GM12878 (cell line): Measurements from ENCODE around the gene RAPGEF4.

Source experiments
- ASH2L ChIP-seq: fragments of 300-600, 200-600 bp; sonication (generic); IDR thresholded peaks from 2 replicates; pipeline ENCODE4 v1.6.1; 2017; ENCODE audit warnings: low read depth, mild to moderate bottlenecking, borderline replicate concordance
- CREB1 ChIP-seq: IDR thresholded peaks from 2 replicates; pipeline ENCODE4 v1.6.1; 2012; ENCODE audit warnings: low read depth, mild to moderate bottlenecking, inconsistent platforms
- IRF4 ChIP-seq: IDR thresholded peaks from 2 replicates; pipeline ENCODE4 v1.6.1; 2011; ENCODE audit warnings: low read depth, low read length
- KDM1A ChIP-seq: fragments of 200-600 bp; sonication (generic); IDR thresholded peaks from 2 replicates; pipeline ENCODE4 v1.6.1; 2016; ENCODE audit warnings: borderline replicate concordance
- RFX5 ChIP-seq: IDR thresholded peaks from 2 replicates; pipeline ENCODE4 v1.6.1; 2011; ENCODE audit warnings: low read depth, low read length, improper control_type of control experiment
- TF ChIP-seq, protein P1 (sequence below), 3 experiments: IDR thresholded peaks in 2 of 3; conservative IDR thresholded peaks in 1 of 3; 2 replicates each; pipeline ENCODE4 v1.5.1; 2011; ENCODE audit warnings: low read depth in 3 of 3, low read length in 3 of 3, mild to moderate bottlenecking in 3 of 3, control low read depth in 2 of 3, moderate library complexity in 2 of 3, inconsistent platforms in 1 of 3, mixed read lengths in 1 of 3; ENCODE audit not compliant: control insufficient read depth in 2 of 3, insufficient read depth in 1 of 3; ENCODE audit errors: extremely low read depth in 1 of 3
- TF ChIP-seq, protein P2 (sequence below): IDR thresholded peaks from 2 replicates; pipeline ENCODE4 v1.6.1; 2012; ENCODE audit warnings: low read depth, low read length, improper control_type of control experiment

DNA sequence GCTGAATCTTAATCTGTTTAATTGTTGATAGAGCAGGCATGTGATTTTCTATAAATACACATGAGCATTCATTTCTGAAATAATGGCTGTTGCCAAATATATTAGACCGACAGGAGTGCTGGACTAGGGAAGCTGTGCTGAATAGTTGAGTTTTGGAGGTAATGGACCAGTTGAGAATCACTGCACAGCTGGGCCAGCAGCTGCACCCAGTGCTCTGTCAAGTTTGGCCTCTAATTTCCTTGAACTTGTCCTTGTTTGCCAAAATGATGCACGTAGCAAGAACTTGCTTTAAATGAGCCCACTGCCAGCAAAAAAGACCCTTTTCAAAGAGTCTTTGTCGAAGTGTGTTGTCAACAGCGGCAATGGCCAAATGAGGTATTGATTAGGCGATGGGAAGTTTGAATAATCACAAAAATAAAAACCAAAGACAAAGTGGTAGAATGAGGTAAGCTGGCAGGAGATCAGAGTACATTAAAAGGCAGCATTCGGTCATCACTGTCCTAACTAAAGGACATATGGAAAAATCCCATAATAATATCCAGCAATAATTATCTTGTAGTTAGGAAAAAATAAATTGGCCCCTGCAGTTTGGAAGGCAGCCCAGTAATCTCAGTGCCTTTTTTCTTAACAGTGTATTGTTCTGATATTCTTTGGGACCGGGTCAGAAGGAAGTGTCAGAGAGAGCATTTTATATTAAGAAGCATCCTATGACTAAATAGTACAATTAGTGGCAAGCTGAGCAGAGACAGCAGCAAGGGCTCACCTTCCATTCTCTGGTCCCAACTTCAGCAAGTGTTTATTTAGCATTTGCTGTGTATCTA lies 126.2 kb downstream of the RAPGEF4 start:
- no peak for TF ChIP-seq RFX5
- TF ChIP-seq, protein P1, sequence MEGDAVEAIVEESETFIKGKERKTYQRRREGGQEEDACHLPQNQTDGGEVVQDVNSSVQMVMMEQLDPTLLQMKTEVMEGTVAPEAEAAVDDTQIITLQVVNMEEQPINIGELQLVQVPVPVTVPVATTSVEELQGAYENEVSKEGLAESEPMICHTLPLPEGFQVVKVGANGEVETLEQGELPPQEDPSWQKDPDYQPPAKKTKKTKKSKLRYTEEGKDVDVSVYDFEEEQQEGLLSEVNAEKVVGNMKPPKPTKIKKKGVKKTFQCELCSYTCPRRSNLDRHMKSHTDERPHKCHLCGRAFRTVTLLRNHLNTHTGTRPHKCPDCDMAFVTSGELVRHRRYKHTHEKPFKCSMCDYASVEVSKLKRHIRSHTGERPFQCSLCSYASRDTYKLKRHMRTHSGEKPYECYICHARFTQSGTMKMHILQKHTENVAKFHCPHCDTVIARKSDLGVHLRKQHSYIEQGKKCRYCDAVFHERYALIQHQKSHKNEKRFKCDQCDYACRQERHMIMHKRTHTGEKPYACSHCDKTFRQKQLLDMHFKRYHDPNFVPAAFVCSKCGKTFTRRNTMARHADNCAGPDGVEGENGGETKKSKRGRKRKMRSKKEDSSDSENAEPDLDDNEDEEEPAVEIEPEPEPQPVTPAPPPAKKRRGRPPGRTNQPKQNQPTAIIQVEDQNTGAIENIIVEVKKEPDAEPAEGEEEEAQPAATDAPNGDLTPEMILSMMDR (IDR thresholded peaks at IDR 0.05 in 2 of 3, conservative IDR thresholded peaks at IDR 0.05 in 1 of 3; ENCODE audit: control insufficient read depth in 2 of 3, extremely low read depth in 1 of 3, insufficient read depth in 1 of 3, low read depth in 3 of 3, low read length in 3 of 3) = no peak
- TF ChIP-seq CREB1 = no peak
- TF ChIP-seq KDM1A = no peak
- TF ChIP-seq IRF4 = no peak
- TF ChIP-seq, protein P2, sequence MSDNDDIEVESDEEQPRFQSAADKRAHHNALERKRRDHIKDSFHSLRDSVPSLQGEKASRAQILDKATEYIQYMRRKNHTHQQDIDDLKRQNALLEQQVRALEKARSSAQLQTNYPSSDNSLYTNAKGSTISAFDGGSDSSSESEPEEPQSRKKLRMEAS = no peak
- TF ChIP-seq ASH2L = no peak
